Neutrophil (primary cell): ENCODE results near the gene ADCY5.

Source experiments
- H3K27ac ChIP-seq: fragments of 200-600 bp; sonication (generic); 2 replicates; pipeline ENCODE4 v1.5.1; 2016; ENCODE audit warnings: mild to moderate bottlenecking, moderate library complexity
- H3K27me3 ChIP-seq: fragments of 200-600 bp; sonication (generic); 2 replicates; pipeline ENCODE4 v1.6.0; 2016; ENCODE audit warnings: mild to moderate bottlenecking
- H3K36me3 ChIP-seq: fragments of 200-600 bp; sonication (generic); 2 replicates; pipeline ENCODE4 v1.5.1; 2017
- H3K4me1 ChIP-seq, 2 experiments: fragments of 200-600 bp in 1 of 2; sonication (generic) in 1 of 2; 1 replicate in 1 of 2; 2 replicates in 1 of 2; pipeline versions ENCODE4 v1.5.1 to v1.6.1; 2013 to 2016; ENCODE audit warnings: low read depth in 1 of 2, low read length in 1 of 2, mild to moderate bottlenecking in 1 of 2, moderate library complexity in 1 of 2; ENCODE audit not compliant: control insufficient read depth in 1 of 2, insufficient read depth in 1 of 2
- H3K4me3 ChIP-seq, 2 experiments: fragments of 200-600 bp in 1 of 2; sonication (generic) in 1 of 2; 1 replicate in 1 of 2; 2 replicates in 1 of 2; pipeline ENCODE4 v1.5.1; 2013 to 2016; ENCODE audit warnings: low read depth in 1 of 2, low read length in 1 of 2, mild to moderate bottlenecking in 1 of 2, moderate library complexity in 1 of 2
- H3K9me3 ChIP-seq: fragments of 200-600 bp; sonication (generic); 2 replicates; pipeline ENCODE4 v1.5.1; 2016
- CTCF ChIP-seq: fragments of 200-600 bp; sonication (generic); IDR thresholded peaks from 2 replicates; pipeline ENCODE4 v1.5.1; 2016; ENCODE audit warnings: antibody characterized with exemption

Gene ADCY5

GRCh38 chr3:123486460-123486859 lies 37.6 kb upstream of the ADCY5 start:
- Histone ChIP-seq H3K27ac (no peak overlapping the region), H3K4me3 (no peak overlapping the region), H3K27me3 (peaks cover 8% of the 10 kb centered on the region), H3K36me3 (peaks cover 3% of the 10 kb centered on the region), H3K9me3 (no peaks in the 10 kb centered on the region), H3K4me1 (no peaks in the 10 kb centered on the region)
- no peak for TF ChIP-seq CTCF

- Histone ChIP-seq H3K9me3 (no peaks in the 10 kb centered on the region), H3K4me3 (no peak overlapping the region), H3K4me1 (no peaks in the 10 kb centered on the region), H3K27ac (no peak overlapping the region), H3K27me3 (peaks cover 8% of the 10 kb centered on the region), H3K36me3 (peaks cover 2% of the 10 kb centered on the region)
- no peak for TF ChIP-seq CTCF
Observed at GRCh38 chr3:123485551-123485950, 36.7 kb upstream of the ADCY5 start.

GRCh38 chr3:123483146-123483545 lies 34.3 kb upstream of the ADCY5 start:
- Histone ChIP-seq H3K4me3 (no peak overlapping the region), H3K9me3 (no peaks in the 10 kb centered on the region), H3K27me3 (peaks cover 9% of the 10 kb centered on the region), H3K27ac (no peak overlapping the region), H3K4me1 (no peaks in the 10 kb centered on the region), H3K36me3 (no peaks in the 10 kb centered on the region)
- TF ChIP-seq CTCF, result no peak

- H3K27ac ChIP-seq, result no peak overlapping the region
- H3K27me3 ChIP-seq, result peaks cover 6% of the 10 kb centered on the region
- no peaks in the 10 kb centered on the region for H3K9me3 ChIP-seq
- TF ChIP-seq CTCF, result no peak
- no peaks in the 10 kb centered on the region for H3K36me3 ChIP-seq
- no peaks in the 10 kb centered on the region for H3K4me1 ChIP-seq
- no peak overlapping the region for H3K4me3 ChIP-seq
Observed at GRCh38 chr3:123481722-123482457, 33.0 kb upstream of the ADCY5 start.

- TF ChIP-seq CTCF, result no peak
- Histone ChIP-seq H3K9me3 (no peaks in the 10 kb centered on the region), H3K27me3 (peaks cover 6% of the 10 kb centered on the region), H3K27ac (no peak overlapping the region), H3K4me1 (no peaks in the 10 kb centered on the region), H3K36me3 (no peaks in the 10 kb centered on the region), H3K4me3 (no peak overlapping the region)
Observed at GRCh38 chr3:123481071-123481470, 32.2 kb upstream of the ADCY5 start.
